HepG2 (cell line): ENCODE measurements around the gene APOC3. TPM values are rescaled to one million over a fixed set of nuclear protein-coding genes. Genes with fewer than 3 reads are reported as not detected.

Experiments used
- BORCS8-MEF2B ChIP-seq: sonication (generic); formaldehyde crosslinking; IDR thresholded peaks from 2 replicates; pipeline ENCODE4 v1.8.0; 2022; ENCODE audit warnings: mild to moderate bottlenecking, missing genetic modification reagents
- FOXP1 ChIP-seq, 2 experiments: fragments of 450-650 bp in 1 of 2; IDR thresholded peaks; 2 replicates each; pipeline ENCODE4 v1.6.1; 2017 to 2018; ENCODE audit warnings: antibody characterized with exemption in 1 of 2
- HES4 ChIP-seq: sonication (generic); formaldehyde crosslinking; IDR thresholded peaks from 2 replicates; pipeline ENCODE4 v1.9.0; 2021; ENCODE audit warnings: mild to moderate bottlenecking, missing genetic modification reagents, borderline replicate concordance
- MAF1 ChIP-seq: sonication (generic); formaldehyde crosslinking; IDR thresholded peaks from 2 replicates; pipeline ENCODE4 v1.5.0; 2020; ENCODE audit warnings: missing genetic modification reagents, borderline replicate concordance
- MYC ChIP-seq: sonication (generic); formaldehyde crosslinking; IDR thresholded peaks from 2 replicates; pipeline ENCODE4 v1.9.0; 2021; ENCODE audit warnings: missing genetic modification reagents, borderline replicate concordance
- REL ChIP-seq: sonication (generic); formaldehyde crosslinking; conservative IDR thresholded peaks from 2 replicates; pipeline ENCODE4 v1.8.0; 2022; ENCODE audit warnings: mild to moderate bottlenecking, missing genetic modification reagents, moderate library complexity
- TFE3 ChIP-seq: IDR thresholded peaks from 2 replicates; pipeline ENCODE4 v1.6.1; 2016
- ZBTB33 ChIP-seq: sonication (generic); formaldehyde crosslinking; IDR thresholded peaks from 2 replicates; pipeline ENCODE4 v1.4.0; 2020; ENCODE audit warnings: missing genetic modification reagents
- ZMYM3 ChIP-seq: sonication (generic); formaldehyde crosslinking; IDR thresholded peaks from 2 replicates; pipeline ENCODE4 v1.5.1; 2020; ENCODE audit warnings: mild to moderate bottlenecking, missing genetic modification reagents
- ZNF282 ChIP-seq: fragments of 450-650 bp; IDR thresholded peaks from 2 replicates; pipeline ENCODE4 v1.6.1; 2018; ENCODE audit not compliant: partially characterized antibody
- ZNF512B ChIP-seq: sonication (generic); formaldehyde crosslinking; IDR thresholded peaks from 2 replicates; pipeline ENCODE4 v1.5.1; 2020; ENCODE audit warnings: missing genetic modification reagents, mild to moderate bottlenecking, borderline replicate concordance
- ZNF720 ChIP-seq: sonication (generic); formaldehyde crosslinking; IDR thresholded peaks from 2 replicates; pipeline ENCODE4 v1.4.0; 2020; ENCODE audit warnings: missing genetic modification reagents
- ZNF737 ChIP-seq: sonication (generic); formaldehyde crosslinking; IDR thresholded peaks from 2 replicates; pipeline ENCODE4 v1.5.0; 2020; ENCODE audit warnings: missing genetic modification reagents, mild to moderate bottlenecking, borderline replicate concordance
- polyA plus RNA-seq, 8 experiments: library from polyadenylated mRNA; depleted of rRNA in 3 of 8; stranded (reverse) in 7 of 8; unstranded in 1 of 8; fragments of >200 nt; fragmentation: Illumina TruSeq in 4 of 8; extraction: Trizol in 4 of 8; gene quantifications; 2 replicates each; pipeline versions ENCODE4 v1.2.1 to v1.2.3, GENCODE V29; 2011 to 2016; ENCODE audit warnings: low read depth in 4 of 8, missing spikeins in 1 of 8, mixed read lengths in 1 of 8; ENCODE audit not compliant: insufficient read depth in 1 of 8
- total RNA-seq, 5 experiments: library from RNA; depleted of rRNA; stranded (reverse); fragments of >200 nt; fragmentation: Illumina TruSeq; extraction: Trizol; gene quantifications; 2 replicates each; pipeline ENCODE4 v1.2.3, GENCODE V29; 2016; ENCODE audit warnings: low read depth in 1 of 5
- TF ChIP-seq, protein P1 (sequence below): sonication (generic); formaldehyde crosslinking; IDR thresholded peaks from 2 replicates; pipeline ENCODE4 v1.9.0; 2021; ENCODE audit warnings: mild to moderate bottlenecking, missing genetic modification reagents

Gene APOC3
- total and polyA plus RNA-seq, 2 of the 13 experiments (the other 11 are each of a cell fraction or from before 2014, with no cell fraction given), result 314 to 687 TPM

DNA sequence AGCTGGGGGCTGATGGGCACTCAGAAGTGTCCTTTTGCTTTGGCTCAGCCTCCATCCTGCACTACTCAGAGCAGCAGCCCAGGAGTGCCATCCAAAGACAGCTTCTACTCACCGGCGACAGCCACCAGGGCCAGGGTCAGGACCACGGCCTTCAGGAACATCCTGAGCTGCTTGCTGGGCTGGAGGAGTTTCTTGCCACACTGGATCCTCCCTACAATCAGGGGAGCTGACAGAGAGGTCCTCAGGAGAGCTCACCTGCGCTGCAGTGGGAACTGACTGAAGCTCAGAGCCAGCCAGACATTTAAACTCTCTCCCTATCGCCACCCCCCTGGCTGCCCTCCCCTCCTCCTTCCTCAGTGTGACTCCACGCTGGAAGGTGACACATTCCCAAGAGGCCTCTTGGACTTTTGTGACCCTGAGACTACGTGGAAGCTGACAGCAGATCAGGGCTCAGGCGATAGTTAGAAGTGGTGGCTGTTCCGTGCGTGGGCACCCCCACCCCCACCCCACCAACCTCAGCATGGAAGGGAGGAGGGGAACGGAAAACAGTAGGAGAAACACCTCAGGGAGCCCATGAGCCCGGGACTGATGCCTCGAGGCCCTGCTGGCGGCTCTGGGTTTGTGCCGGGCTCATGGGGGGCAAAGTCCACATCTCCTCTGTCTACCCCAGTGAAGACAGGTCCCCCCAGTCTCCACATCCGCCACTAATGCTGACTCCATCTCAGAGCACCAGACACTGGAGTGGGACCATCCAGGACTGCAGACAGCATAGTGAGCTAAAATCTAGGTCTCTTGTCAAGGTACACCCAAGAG is 6.5 kb upstream of the APOC3 start, which contains the start of gene APOA4 (continued):
- TF ChIP-seq, protein P1, sequence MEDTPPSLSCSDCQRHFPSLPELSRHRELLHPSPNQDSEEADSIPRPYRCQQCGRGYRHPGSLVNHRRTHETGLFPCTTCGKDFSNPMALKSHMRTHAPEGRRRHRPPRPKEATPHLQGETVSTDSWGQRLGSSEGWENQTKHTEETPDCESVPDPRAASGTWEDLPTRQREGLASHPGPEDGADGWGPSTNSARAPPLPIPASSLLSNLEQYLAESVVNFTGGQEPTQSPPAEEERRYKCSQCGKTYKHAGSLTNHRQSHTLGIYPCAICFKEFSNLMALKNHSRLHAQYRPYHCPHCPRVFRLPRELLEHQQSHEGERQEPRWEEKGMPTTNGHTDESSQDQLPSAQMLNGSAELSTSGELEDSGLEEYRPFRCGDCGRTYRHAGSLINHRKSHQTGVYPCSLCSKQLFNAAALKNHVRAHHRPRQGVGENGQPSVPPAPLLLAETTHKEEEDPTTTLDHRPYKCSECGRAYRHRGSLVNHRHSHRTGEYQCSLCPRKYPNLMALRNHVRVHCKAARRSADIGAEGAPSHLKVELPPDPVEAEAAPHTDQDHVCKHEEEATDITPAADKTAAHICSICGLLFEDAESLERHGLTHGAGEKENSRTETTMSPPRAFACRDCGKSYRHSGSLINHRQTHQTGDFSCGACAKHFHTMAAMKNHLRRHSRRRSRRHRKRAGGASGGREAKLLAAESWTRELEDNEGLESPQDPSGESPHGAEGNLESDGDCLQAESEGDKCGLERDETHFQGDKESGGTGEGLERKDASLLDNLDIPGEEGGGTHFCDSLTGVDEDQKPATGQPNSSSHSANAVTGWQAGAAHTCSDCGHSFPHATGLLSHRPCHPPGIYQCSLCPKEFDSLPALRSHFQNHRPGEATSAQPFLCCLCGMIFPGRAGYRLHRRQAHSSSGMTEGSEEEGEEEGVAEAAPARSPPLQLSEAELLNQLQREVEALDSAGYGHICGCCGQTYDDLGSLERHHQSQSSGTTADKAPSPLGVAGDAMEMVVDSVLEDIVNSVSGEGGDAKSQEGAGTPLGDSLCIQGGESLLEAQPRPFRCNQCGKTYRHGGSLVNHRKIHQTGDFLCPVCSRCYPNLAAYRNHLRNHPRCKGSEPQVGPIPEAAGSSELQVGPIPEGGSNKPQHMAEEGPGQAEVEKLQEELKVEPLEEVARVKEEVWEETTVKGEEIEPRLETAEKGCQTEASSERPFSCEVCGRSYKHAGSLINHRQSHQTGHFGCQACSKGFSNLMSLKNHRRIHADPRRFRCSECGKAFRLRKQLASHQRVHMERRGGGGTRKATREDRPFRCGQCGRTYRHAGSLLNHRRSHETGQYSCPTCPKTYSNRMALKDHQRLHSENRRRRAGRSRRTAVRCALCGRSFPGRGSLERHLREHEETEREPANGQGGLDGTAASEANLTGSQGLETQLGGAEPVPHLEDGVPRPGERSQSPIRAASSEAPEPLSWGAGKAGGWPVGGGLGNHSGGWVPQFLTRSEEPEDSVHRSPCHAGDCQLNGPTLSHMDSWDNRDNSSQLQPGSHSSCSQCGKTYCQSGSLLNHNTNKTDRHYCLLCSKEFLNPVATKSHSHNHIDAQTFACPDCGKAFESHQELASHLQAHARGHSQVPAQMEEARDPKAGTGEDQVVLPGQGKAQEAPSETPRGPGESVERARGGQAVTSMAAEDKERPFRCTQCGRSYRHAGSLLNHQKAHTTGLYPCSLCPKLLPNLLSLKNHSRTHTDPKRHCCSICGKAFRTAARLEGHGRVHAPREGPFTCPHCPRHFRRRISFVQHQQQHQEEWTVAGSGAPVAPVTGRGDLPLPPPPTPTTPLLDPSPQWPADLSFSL (CRISPR knock-in tag), result 0 out of 2 replicates have a peak, but pooled peaks have one; percentile 24
- TF ChIP-seq ZBTB33 (CRISPR knock-in tag) (peak; percentile 10; the same call in 1 of the 2 replicates), ZNF282 (no peak), REL (CRISPR knock-in tag) (no peak), FOXP1 (IDR thresholded peaks at IDR 0.05) (no peak), FOXP1 (CRISPR knock-in tag; IDR thresholded peaks at IDR 0.05) (no peak), ZNF720 (no peak), BORCS8-MEF2B (CRISPR knock-in tag) (no peak), MYC (CRISPR knock-in tag) (no peak; the same call in 1 of the 2 replicates), ZMYM3 (CRISPR knock-in tag) (peak; percentile 48), MAF1 (CRISPR knock-in tag) (no peak), ZNF737 (no peak), ZNF512B (CRISPR knock-in tag) (no peak), TFE3 (CRISPR knock-in tag) (no peak), HES4 (CRISPR knock-in tag) (peak; percentile 55; the same call in 1 of the 2 replicates)
